CD4-positive, alpha-beta T cell treated with Interferon gamma for 1 hour (primary cell): Measurements from ENCODE around the gene LRSAM1.

ENCODE experiments used
- DNase-seq: peaks from one replicate; pipeline ENCODE4 v3.0.0-alpha.2; 2020

The LRSAM1 gene

DNA sequence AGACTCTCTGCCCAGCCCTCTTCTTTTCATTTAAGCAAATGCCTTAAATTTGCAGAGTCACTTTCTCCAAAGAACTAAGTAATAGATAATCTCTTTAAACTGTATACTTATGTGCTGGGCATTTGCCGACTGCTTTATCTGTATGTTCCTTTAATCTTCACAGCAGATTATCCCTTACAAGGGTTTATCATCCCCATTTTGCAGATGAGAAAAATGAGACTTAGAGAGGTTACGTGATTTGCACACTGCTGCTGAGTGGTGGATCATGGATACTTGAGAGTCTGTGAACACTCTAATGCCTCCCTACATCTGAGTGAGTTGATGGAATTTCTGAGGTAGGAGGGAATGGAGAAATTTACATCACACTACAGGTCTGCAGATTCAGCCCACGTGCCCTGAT lies 23.0 kb upstream of the LRSAM1 start:
- no peak for DNase-seq

- DNase-seq, result no peak
These were observed 20.9 kb upstream of the LRSAM1 start for GRCh38 chr9:127430415-127430814.

DNA sequence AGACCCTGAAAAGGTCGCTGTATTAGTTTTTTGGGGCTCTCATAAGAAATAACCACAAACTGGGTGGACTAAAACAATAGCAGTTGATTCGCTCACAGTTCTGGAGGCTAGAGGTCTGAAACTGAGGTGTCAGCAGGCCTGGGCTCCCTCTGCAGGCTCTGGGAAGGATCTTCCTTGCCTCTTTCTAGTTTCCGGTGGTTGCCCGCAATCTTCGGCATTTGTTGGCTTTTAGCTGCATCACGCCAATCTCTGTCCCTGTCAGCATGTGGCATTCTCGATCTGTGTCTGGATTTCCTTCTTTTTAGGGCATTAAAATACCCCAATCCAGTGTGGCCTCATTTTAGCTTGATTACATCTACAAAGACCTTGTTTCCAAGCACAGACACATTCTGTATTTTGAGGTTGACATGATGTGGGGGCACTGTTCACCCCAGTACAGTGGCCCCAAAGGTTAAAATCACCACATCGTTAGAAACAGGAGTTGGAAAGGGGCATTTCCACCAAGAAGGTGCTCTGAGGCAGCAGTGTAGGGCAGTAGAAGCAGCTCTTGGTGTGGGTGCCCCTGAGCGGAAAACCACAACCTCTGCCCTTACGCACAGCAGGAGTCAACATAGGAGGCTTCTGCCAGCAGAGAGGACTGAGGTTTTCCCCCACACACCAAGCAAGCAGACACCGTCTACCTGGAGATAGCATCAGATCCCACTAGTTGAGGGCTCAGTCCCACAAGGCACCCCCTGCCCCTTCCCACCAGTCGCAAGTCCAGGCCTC lies 13.6 kb upstream of the LRSAM1 start:
- no peak for DNase-seq

GRCh38 chr9:127438394-127438793 lies 12.9 kb upstream of the LRSAM1 start:
- DNase-seq, result no peak

- no peak for DNase-seq
These were observed 6.9 kb upstream of the LRSAM1 start for GRCh38 chr9:127444283-127444920.

DNA sequence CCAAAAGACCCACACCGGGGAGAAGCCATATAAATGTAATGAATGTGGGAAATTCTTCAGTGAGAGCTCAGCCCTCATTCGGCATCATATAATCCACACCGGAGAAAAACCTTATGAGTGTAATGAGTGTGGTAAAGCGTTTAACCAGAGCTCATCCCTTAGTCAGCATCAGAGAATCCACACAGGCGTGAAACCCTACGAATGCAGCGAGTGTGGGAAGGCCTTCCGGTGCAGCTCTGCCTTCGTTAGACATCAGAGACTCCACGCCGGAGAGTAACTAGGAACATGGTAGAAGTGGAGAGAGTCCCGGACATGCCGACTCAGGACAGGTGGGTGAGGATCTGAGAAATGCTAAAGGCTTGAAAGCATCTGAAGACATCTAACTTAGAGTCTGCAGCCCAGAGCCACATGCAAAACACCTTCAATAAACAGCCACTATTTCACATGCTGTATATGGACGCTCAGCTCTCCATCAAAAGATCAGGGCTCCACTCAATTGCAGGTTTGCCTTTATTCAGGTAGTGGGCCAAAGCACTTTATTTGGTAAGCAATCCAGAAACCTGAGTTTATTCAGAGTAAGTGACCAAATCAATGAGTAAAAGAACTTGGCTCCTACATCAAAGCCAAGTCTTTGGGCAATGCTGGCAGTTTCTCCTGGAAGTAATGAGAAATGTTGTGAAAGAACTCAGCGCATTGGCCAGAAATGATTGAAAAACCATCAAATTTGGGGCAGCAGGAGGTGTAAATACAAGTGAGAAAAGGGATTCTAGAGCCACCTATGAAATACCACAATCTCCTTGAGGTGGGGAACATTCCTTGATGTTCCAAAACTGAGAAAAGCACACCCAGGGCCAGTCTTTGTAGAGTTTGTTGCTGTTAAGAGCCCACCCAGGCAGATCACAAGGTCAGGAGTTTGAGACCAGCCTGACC lies 6.1 kb upstream of the LRSAM1 start:
- DNase-seq, result no peak

GRCh38 chr9:127445851-127446712 lies 5.2 kb upstream of the LRSAM1 start:
- no peak for DNase-seq

GRCh38 chr9:127446713-127447415 lies 4.4 kb upstream of the LRSAM1 start:
- DNase-seq, result no peak

GRCh38 chr9:127447416-127448111 lies 3.7 kb upstream of the LRSAM1 start:
- DNase-seq, result no peak

DNA sequence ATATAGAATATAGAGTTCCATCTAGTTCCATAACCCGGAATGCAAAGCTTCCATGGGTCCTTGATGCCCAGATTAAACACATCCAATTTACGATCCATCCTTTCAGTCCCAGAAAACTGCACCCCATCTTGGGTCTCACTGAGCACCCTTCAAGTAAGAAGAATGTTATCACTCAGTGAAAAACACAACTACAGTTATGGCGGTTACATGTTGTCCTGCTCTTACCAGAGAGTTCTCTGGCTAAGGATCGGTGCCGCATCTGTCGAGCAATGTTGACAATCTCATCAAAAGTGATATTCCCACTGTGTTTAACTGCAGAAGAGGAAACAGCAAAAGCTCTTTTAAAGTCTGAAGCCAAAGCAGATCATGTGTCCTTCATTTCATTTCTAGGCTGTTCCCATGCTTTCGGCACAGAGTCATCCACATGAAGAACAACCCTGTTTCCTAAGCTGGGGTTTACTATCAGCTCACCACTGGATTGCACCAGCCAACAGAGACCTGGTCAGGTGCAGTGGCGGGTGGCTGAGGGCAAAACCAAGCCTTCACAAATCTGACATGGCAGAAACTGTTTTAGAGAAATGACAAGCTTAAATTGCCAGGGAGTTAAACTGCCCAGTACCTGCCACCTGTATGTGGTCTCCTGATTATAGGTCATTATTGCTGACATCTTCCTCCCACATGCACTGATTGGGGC lies 3.1 kb upstream of the LRSAM1 start:
- no peak for DNase-seq

GRCh38 chr9:127449332-127449966 lies 1.9 kb upstream of the LRSAM1 start:
- no peak for DNase-seq

- DNase-seq, result no peak
These were observed 1.0 kb upstream of the LRSAM1 start for GRCh38 chr9:127450243-127450760.

GRCh38 chr9:127451608-127451857 lies 223 bp downstream of the LRSAM1 start:
- DNase-seq, result no peak

DNA sequence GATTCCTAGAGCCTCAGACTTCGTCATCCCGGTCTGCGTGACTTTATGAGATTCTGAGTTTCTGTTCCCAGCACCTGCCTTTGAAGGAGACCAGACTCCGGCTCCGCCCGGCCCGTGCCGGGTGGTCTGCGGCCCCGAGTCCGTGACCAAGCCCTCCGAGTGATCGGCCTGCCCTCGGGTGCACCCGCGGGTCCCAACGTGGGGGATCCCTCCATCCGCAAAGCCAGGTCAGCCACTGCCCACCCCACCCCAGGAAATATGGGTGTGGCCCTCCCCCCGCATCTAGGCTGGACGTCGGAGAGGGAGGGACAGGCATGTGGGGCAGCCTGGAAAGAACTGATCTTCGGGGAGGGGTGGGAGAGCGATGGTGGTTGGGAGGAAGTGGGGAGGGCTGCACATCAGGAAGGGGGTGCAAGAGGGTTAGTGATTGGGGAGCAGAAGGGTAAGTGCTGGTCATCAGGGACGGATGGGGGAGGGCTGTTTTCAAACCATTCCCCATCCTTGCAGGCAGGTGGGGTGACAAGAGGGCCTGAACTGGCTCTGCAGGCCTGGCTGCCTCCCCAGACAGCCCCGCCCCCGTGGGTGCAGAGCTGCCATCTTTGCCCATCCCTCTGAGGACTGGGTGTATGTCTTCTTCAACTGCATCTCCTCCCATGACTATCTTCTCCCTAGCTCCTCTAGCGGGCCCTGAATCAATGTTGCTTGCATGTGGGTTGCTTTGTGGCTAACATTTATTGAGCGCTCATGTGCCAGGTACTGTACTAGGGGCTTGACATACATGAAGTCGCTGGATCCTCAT lies 747 bp downstream of the LRSAM1 start:
- DNase-seq, result peak; percentile 38

GRCh38 chr9:127452691-127453090 lies 1.4 kb downstream of the LRSAM1 start:
- DNase-seq, result no peak

GRCh38 chr9:127455324-127455992 lies 4.1 kb downstream of the LRSAM1 start:
- DNase-seq, result peak; percentile 23

GRCh38 chr9:127457191-127457878 lies 6.0 kb downstream of the LRSAM1 start:
- no peak for DNase-seq

DNA sequence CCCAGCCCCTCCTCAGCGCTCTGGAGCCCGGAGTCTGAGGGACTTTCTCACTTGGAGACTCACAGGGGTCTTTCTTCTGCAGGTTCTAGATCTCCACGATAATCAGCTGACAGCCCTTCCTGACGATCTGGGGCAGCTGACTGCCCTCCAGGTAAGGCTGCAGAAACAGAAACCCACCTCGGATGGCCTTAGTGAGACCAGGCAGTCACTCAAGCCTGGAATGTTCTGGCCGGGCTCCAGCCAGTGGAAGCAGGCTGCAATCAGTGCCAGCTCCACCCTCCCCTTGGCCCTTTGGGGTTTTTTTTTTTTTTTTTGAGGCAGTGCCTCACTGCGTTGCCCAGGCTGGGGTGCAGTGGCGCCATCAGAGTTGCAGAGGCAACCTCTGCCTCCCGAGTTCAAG lies 7.6 kb downstream of the LRSAM1 start:
- DNase-seq, result no peak
